SU-DHL-6 (cell line): Measurements from ENCODE around the gene CNDP1.

Experiments used
- CTCF ChIP-seq: fragments of 200-600 bp; sonication (generic); IDR thresholded peaks from one replicate; pipeline ENCODE4 v1.5.1; 2017; ENCODE audit warnings: antibody characterized with exemption, mild to moderate bottlenecking, low read length, moderate library complexity; ENCODE audit not compliant: insufficient read depth, poor library complexity, severe bottlenecking
- EZH2phosphoT487 ChIP-seq: fragments of 200-600 bp; sonication (generic), shearing (Covaris generic); conservative IDR thresholded peaks from 2 replicates; pipeline ENCODE4 v1.6.1; 2018; ENCODE audit warnings: mild to moderate bottlenecking, antibody characterized with exemption, low read length, moderate library complexity, mixed read lengths

GRCh38 chr18:74495581-74496507, 38.5 kb upstream of the CNDP1 start, which contains the start of gene CNDP2:
- TF ChIP-seq CTCF (no peak), EZH2phosphoT487 (no peak)
